Measurements from ENCODE around the gene ADGRA3.
A peak's percentile ranks its signal among the peaks of the same experiment; 100 is the strongest.

The ADGRA3 gene

GRCh38 chr4:22504922-22505321 lies 10.9 kb downstream of the ADGRA3 start:
- DNase-seq, result no peak

- no peak for DNase-seq
These were observed 11.4 kb downstream of the ADGRA3 start for GRCh38 chr4:22504447-22504846.

GRCh38 chr4:22502895-22503814 lies 12.7 kb downstream of the ADGRA3 start:
- no peak for DNase-seq

- no peak for DNase-seq
These were observed 14.2 kb downstream of the ADGRA3 start for GRCh38 chr4:22501715-22502095.

- no peak for DNase-seq
These were observed 14.8 kb downstream of the ADGRA3 start for GRCh38 chr4:22500831-22501714.

- no peak for DNase-seq
These were observed 15.7 kb downstream of the ADGRA3 start for GRCh38 chr4:22500128-22500611.

GRCh38 chr4:22498866-22499265 lies 17.0 kb downstream of the ADGRA3 start:
- DNase-seq, result no peak

- DNase-seq, result no peak
These were observed 19.6 kb downstream of the ADGRA3 start for GRCh38 chr4:22496165-22496813.

GRCh38 chr4:22493523-22493922 lies 22.3 kb downstream of the ADGRA3 start:
- no peak for DNase-seq

GRCh38 chr4:22492987-22493386 lies 22.9 kb downstream of the ADGRA3 start:
- no peak for DNase-seq

- no peak for DNase-seq
These were observed 23.9 kb downstream of the ADGRA3 start for GRCh38 chr4:22491939-22492338.

- no peak for DNase-seq
These were observed 25.0 kb downstream of the ADGRA3 start for GRCh38 chr4:22490718-22491315.

- no peak for DNase-seq
These were observed 27.8 kb downstream of the ADGRA3 start for GRCh38 chr4:22488106-22488505.

GRCh38 chr4:22487328-22487727 lies 28.5 kb downstream of the ADGRA3 start:
- DNase-seq, result no peak

- DNase-seq, result no peak
These were observed 29.6 kb downstream of the ADGRA3 start for GRCh38 chr4:22486276-22486675.

GRCh38 chr4:22485737-22486136 lies 30.1 kb downstream of the ADGRA3 start:
- no peak for DNase-seq

GRCh38 chr4:22483551-22483981 lies 32.3 kb downstream of the ADGRA3 start:
- peak; percentile 5 to 39 (median 33) for DNase-seq

- DNase-seq, result no peak
These were observed 33.4 kb downstream of the ADGRA3 start for GRCh38 chr4:22482250-22483127.

GRCh38 chr4:22480675-22481327 lies 35.1 kb downstream of the ADGRA3 start:
- no peak for DNase-seq

GRCh38 chr4:22478426-22478825 lies 37.4 kb downstream of the ADGRA3 start:
- DNase-seq, result no peak

- no peak for DNase-seq
These were observed 38.1 kb downstream of the ADGRA3 start for GRCh38 chr4:22477813-22478182.
